Central memory CD8-positive, alpha-beta T cell (primary cell): ENCODE measurements around the gene PSMB9.

Experiments
- ATAC-seq: fragments of 150-1000 bp; cut with Tn5 transposase; replicated peaks from 2 replicates; pipeline ENCODE4 v1.10.0; 2022; ENCODE audit warnings: mild to moderate bottlenecking, moderate FRiP score, moderate number of reproducible peaks; ENCODE audit not compliant: poor library complexity, severe bottlenecking; ENCODE audit errors: extremely low read depth
- DNase-seq, 2 donors: peaks; one replicate each; pipeline ENCODE4 v3.0.0; 2021; ENCODE audit warnings: low spot score in 2 of 2
- H3K27ac Mint-ChIP-seq: one replicate; pipeline ENCODE4 v1.8.0; 2022; ENCODE audit warnings: low read depth, mild to moderate bottlenecking, moderate library complexity, mixed read lengths
- H3K27me3 Mint-ChIP-seq: one replicate; pipeline ENCODE4 v1.8.0; 2022; ENCODE audit warnings: mixed read lengths
- H3K36me3 Mint-ChIP-seq: one replicate; pipeline ENCODE4 v1.8.0; 2022; ENCODE audit warnings: mild to moderate bottlenecking, moderate library complexity, mixed read lengths; ENCODE audit not compliant: insufficient read depth
- H3K4me1 Mint-ChIP-seq: one replicate; pipeline ENCODE4 v1.8.0; 2022; ENCODE audit warnings: mixed read lengths
- H3K4me3 Mint-ChIP-seq: one replicate; pipeline ENCODE4 v1.8.0; 2022; ENCODE audit warnings: mild to moderate bottlenecking, moderate library complexity, mixed read lengths
- H3K9me3 Mint-ChIP-seq: one replicate; pipeline ENCODE4 v1.8.0; 2022; ENCODE audit warnings: mixed read lengths

Gene PSMB9

GRCh38 chr6:32830017-32830416, 24.0 kb upstream of the PSMB9 start:
- Mint-ChIP-seq H3K27me3 (no peaks in the 10 kb centered on the region), H3K27ac (peak overlapping the region; percentile 60), H3K36me3 (peaks cover 54% of the 10 kb centered on the region), H3K4me3 (no peak overlapping the region), H3K4me1 (peaks cover 27% of the 10 kb centered on the region), H3K9me3 (no peaks in the 10 kb centered on the region)
- DNase-seq (no peak), ATAC-seq (no peak)

GRCh38 chr6:32830936-32831335, 23.1 kb upstream of the PSMB9 start:
- Mint-ChIP-seq H3K9me3 (no peaks in the 10 kb centered on the region), H3K4me1 (peaks cover 37% of the 10 kb centered on the region), H3K27me3 (no peaks in the 10 kb centered on the region), H3K36me3 (peaks cover 58% of the 10 kb centered on the region), H3K4me3 (no peak overlapping the region), H3K27ac (peak overlapping the region; percentile 60)
- DNase-seq: no peak
- no peak for ATAC-seq

GRCh38 chr6:32832535-32832934, 21.5 kb upstream of the PSMB9 start:
- Mint-ChIP-seq H3K27ac (no peak overlapping the region), H3K36me3 (peaks cover 65% of the 10 kb centered on the region), H3K4me3 (no peak overlapping the region), H3K9me3 (no peaks in the 10 kb centered on the region), H3K27me3 (no peaks in the 10 kb centered on the region), H3K4me1 (peaks cover 51% of the 10 kb centered on the region)
- DNase-seq: no peak
- ATAC-seq: no peak

GRCh38 chr6:32833664-32834063, 20.3 kb upstream of the PSMB9 start:
- no peak for ATAC-seq

GRCh38 chr6:32835167-32835893, 18.7 kb upstream of the PSMB9 start:
- Mint-ChIP-seq H3K4me3 (no peak overlapping the region), H3K9me3 (no peaks in the 10 kb centered on the region), H3K4me1 (peaks cover 59% of the 10 kb centered on the region), H3K27ac (peak overlapping the region; percentile 23), H3K36me3 (peaks cover 56% of the 10 kb centered on the region), H3K27me3 (no peaks in the 10 kb centered on the region)
- no peak for ATAC-seq
- DNase-seq: no peak

More at GRCh38 chr6:32833664-32834063, 20.3 kb upstream of the PSMB9 start:
- Mint-ChIP-seq H3K4me3 (no peak overlapping the region), H3K4me1 (peaks cover 53% of the 10 kb centered on the region), H3K27ac (peak overlapping the region; percentile 11), H3K27me3 (no peaks in the 10 kb centered on the region), H3K9me3 (no peaks in the 10 kb centered on the region), H3K36me3 (peaks cover 64% of the 10 kb centered on the region)
- DNase-seq: no peak

GRCh38 chr6:32836873-32837272, 17.1 kb upstream of the PSMB9 start:
- H3K4me1 Mint-ChIP-seq: peaks cover 75% of the 10 kb centered on the region

GRCh38 chr6:32837651-32838113, 16.3 kb upstream of the PSMB9 start:
- no peaks in the 10 kb centered on the region for H3K27me3 Mint-ChIP-seq
- no peak for DNase-seq
- peaks cover 54% of the 10 kb centered on the region for H3K36me3 Mint-ChIP-seq

More at GRCh38 chr6:32836873-32837272, 17.1 kb upstream of the PSMB9 start:
- no peak for ATAC-seq
- Mint-ChIP-seq H3K27me3 (no peaks in the 10 kb centered on the region), H3K4me3 (peak overlapping the region; percentile 71), H3K27ac (peak overlapping the region; percentile 100), H3K9me3 (no peaks in the 10 kb centered on the region), H3K36me3 (peaks cover 56% of the 10 kb centered on the region)
- DNase-seq: no peak

GRCh38 chr6:32838114-32838958, 15.7 kb upstream of the PSMB9 start, which contains the start of gene TAP2:
Gene TAP2, minus strand, starts transcription at chr6:32838739. Its CDS starts 506 bp downstream, at chr6:32838233.
- ATAC-seq: peak; percentile 98

More at GRCh38 chr6:32837651-32838113, 16.3 kb upstream of the PSMB9 start:
- Mint-ChIP-seq H3K9me3 (no peaks in the 10 kb centered on the region), H3K4me3 (peak overlapping the region; percentile 71), H3K4me1 (peaks cover 79% of the 10 kb centered on the region), H3K27ac (peak overlapping the region; percentile 100)
- ATAC-seq: no peak

GRCh38 chr6:32839356-32839755, 14.6 kb upstream of the PSMB9 start:
- DNase-seq: no peak
- H3K4me1 Mint-ChIP-seq: peaks cover 74% of the 10 kb centered on the region

More at GRCh38 chr6:32838114-32838958, 15.7 kb upstream of the PSMB9 start, which contains the start of gene TAP2:
- H3K4me3 Mint-ChIP-seq: peak within 1 kb of the TSS; percentile 71
- peaks cover 78% of the 10 kb centered on the region for H3K4me1 Mint-ChIP-seq
- H3K27ac Mint-ChIP-seq: peak within 1 kb of the TSS; percentile 100
- peaks cover 54% of the 10 kb centered on the region for H3K36me3 Mint-ChIP-seq
- DNase-seq: peak; percentile 98 to 99
- H3K27me3 Mint-ChIP-seq: no peaks in the 10 kb centered on the region
- no peaks in the 10 kb centered on the region for H3K9me3 Mint-ChIP-seq

GRCh38 chr6:32840604-32841246, 13.3 kb upstream of the PSMB9 start:
- no peak for DNase-seq
- H3K4me1 Mint-ChIP-seq: peaks cover 72% of the 10 kb centered on the region

More at GRCh38 chr6:32839356-32839755, 14.6 kb upstream of the PSMB9 start:
- Mint-ChIP-seq H3K36me3 (peaks cover 56% of the 10 kb centered on the region), H3K27ac (peak overlapping the region; percentile 100), H3K27me3 (no peaks in the 10 kb centered on the region), H3K4me3 (no peak overlapping the region), H3K9me3 (no peaks in the 10 kb centered on the region)
- no peak for ATAC-seq

GRCh38 chr6:32842021-32842650, 11.9 kb upstream of the PSMB9 start:
- Mint-ChIP-seq H3K4me1 (peaks cover 69% of the 10 kb centered on the region), H3K4me3 (peak overlapping the region; percentile 97), H3K9me3 (no peaks in the 10 kb centered on the region), H3K27me3 (no peaks in the 10 kb centered on the region), H3K27ac (peak overlapping the region; percentile 100), H3K36me3 (peaks cover 65% of the 10 kb centered on the region)
- no peak for ATAC-seq
- no peak for DNase-seq

More at GRCh38 chr6:32840604-32841246, 13.3 kb upstream of the PSMB9 start:
- ATAC-seq: no peak
- peak overlapping the region; percentile 100 for H3K27ac Mint-ChIP-seq
- H3K9me3 Mint-ChIP-seq: no peaks in the 10 kb centered on the region
- H3K27me3 Mint-ChIP-seq: no peaks in the 10 kb centered on the region
- peak overlapping the region; percentile 97 for H3K4me3 Mint-ChIP-seq
- H3K36me3 Mint-ChIP-seq: peaks cover 61% of the 10 kb centered on the region

GRCh38 chr6:32842690-32843089, 11.3 kb upstream of the PSMB9 start:
- DNase-seq: no peak
- Mint-ChIP-seq H3K36me3 (peaks cover 67% of the 10 kb centered on the region), H3K4me1 (peaks cover 69% of the 10 kb centered on the region), H3K4me3 (peak overlapping the region; percentile 97), H3K27ac (peak overlapping the region; percentile 100), H3K27me3 (no peaks in the 10 kb centered on the region), H3K9me3 (no peaks in the 10 kb centered on the region)
- no peak for ATAC-seq
